ENCODE data around the gene AIDA. TPM values are rescaled to one million over a fixed set of nuclear protein-coding genes. Genes with fewer than 3 reads are reported as not detected.

The AIDA gene
- total RNA-seq, 6 donors from 2014 or later: 29.1 to 104 (median 65.0) TPM

GRCh38 chr1:222663431-222663934 is 48.8 kb downstream of the AIDA start:
- WGBS, 2 donors: 95 to 97% methylated on average over 4 of the region's 4 CpGs
- Histone ChIP-seq H3K4me1 (no peaks in the 10 kb centered on the region), H3K4me3 (no peak overlapping the region), H3K27me3 (no peaks in the 10 kb centered on the region), H3K36me3 (peaks cover 50 to 93% (median 78%) of the 10 kb centered on the region in 4 donors), H3K9me3 (no peaks in the 10 kb centered on the region), H3K27ac (no peak overlapping the region)
- TF ChIP-seq POLR2A (IDR thresholded peaks at IDR 0.05) (no peak), EP300 (IDR thresholded peaks at IDR 0.05) (no peak), POLR2AphosphoS5 (IDR thresholded peaks at IDR 0.05) (no peak), CTCF (IDR thresholded peaks at IDR 0.05) (no peak)
- DNase-seq (no peak), ATAC-seq (ENCODE audit: low FRiP score in 2 of 2) (no peak)

GRCh38 chr1:222657899-222658298 is 54.4 kb downstream of the AIDA start:
- DNase-seq (no peak), ATAC-seq (ENCODE audit: low FRiP score in 2 of 2) (no peak)
- Histone ChIP-seq H3K27me3 (no peaks in the 10 kb centered on the region), H3K27ac (no peak overlapping the region), H3K4me3 (no peak overlapping the region), H3K9me3 (no peaks in the 10 kb centered on the region), H3K4me1 (peaks cover 0 to 13% (median 8%) of the 10 kb centered on the region in 4 donors), H3K36me3 (peaks cover 37 to 93% (median 62%) of the 10 kb centered on the region in 4 donors)
- TF ChIP-seq EP300 (IDR thresholded peaks at IDR 0.05): no peak
- no peak for TF ChIP-seq CTCF (IDR thresholded peaks at IDR 0.05)
- TF ChIP-seq POLR2AphosphoS5 (IDR thresholded peaks at IDR 0.05): no peak
- WGBS, 2 donors: 92 to 98% methylated on average over 2 of the region's 2 CpGs

- Histone ChIP-seq H3K9me3 (no peaks in the 10 kb centered on the region), H3K36me3 (peaks cover 42 to 93% (median 62%) of the 10 kb centered on the region in 4 donors), H3K4me1 (peaks cover 0 to 13% (median 8%) of the 10 kb centered on the region in 4 donors), H3K27me3 (no peaks in the 10 kb centered on the region), H3K4me3 (no peak overlapping the region), H3K27ac (no peak overlapping the region)
- ATAC-seq (ENCODE audit: low FRiP score in 2 of 2) (no peak), DNase-seq (no peak)
- WGBS, 2 donors: 95 to 97% methylated on average over 2 of the region's 2 CpGs
- TF ChIP-seq CTCF (IDR thresholded peaks at IDR 0.05): no peak
- no peak for TF ChIP-seq EP300 (IDR thresholded peaks at IDR 0.05)
- TF ChIP-seq POLR2A (IDR thresholded peaks at IDR 0.05): no peak
- TF ChIP-seq POLR2AphosphoS5 (IDR thresholded peaks at IDR 0.05): no peak
Observed at GRCh38 chr1:222656391-222657155, 55.7 kb downstream of the AIDA start.

- Histone ChIP-seq H3K9me3 (no peaks in the 10 kb centered on the region), H3K27ac (peak overlapping the region; percentile 40 to 60 (median 54)), H3K27me3 (no peaks in the 10 kb centered on the region), H3K36me3 (peaks cover 41 to 93% (median 56%) of the 10 kb centered on the region in 4 donors), H3K4me3 (no peak overlapping the region), H3K4me1 (peaks cover 0 to 13% (median 8%) of the 10 kb centered on the region in 4 donors)
- DNase-seq (peak in 1 of 2 donors; percentile 43), ATAC-seq (ENCODE audit: low FRiP score in 2 of 2) (peak in 1 of 2 donors; percentile 93)
- TF ChIP-seq EP300 (IDR thresholded peaks at IDR 0.05): no peak
- TF ChIP-seq POLR2AphosphoS5 (IDR thresholded peaks at IDR 0.05): no peak
- no peak for TF ChIP-seq CTCF (IDR thresholded peaks at IDR 0.05)
- no peak for TF ChIP-seq POLR2A (IDR thresholded peaks at IDR 0.05)
- WGBS, 2 donors: 28 to 42% methylated on average over 5 of the region's 5 CpGs
Observed at GRCh38 chr1:222654849-222655248, 57.4 kb downstream of the AIDA start.
